ENCODE results near the gene ATAD3B.

DNA sequence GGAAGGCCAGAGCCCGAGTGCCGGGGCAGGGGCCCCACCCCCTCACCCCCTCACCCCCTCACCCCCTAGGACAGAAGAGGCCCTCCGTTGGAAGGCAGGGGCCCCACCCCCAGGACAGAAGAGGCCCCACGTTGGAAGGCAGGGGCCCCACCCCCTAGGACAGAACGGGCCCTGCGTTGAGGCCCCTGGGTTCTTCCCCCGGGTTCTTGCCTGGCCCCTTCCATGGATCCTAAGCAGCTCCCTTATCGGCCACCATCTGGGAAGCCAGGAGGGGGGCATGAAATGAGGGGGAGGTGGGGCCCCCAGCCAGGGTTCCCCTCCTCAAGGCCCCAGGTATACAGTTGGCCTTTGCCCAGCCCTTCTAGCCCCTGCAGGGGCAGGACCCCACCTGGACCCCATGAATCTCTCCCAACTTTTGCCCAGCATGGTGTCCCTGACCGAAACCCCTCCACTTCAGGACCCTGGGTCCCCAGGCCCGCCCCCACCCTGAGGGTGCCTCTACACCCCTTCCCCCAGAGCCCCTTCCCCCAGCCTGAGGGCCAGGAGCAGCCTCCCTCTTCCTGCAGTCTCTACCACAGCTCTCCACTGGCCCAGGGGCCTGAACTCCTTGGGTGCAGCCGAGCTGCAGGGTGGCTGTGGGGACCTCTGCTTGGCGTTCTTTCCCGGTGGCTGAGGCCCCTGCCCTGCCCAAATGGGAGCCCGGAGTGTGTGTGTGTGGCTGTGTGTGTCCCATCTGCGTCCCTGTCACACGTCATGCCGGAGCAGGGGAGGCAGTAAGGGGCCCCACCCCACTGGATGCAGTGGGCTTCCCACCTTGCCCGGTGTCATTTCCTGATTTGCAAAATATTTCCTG, 40.3 kb upstream of the ATAD3B start:
- TF ChIP-seq SP1 (IDR thresholded peaks at IDR 0.05) (no peak), ELF4 (IDR thresholded peaks at IDR 0.05) (no peak), FOXM1 (IDR thresholded peaks at IDR 0.05; ENCODE audit: borderline replicate concordance) (no peak), ZNF384 (IDR thresholded peaks at IDR 0.05) (no peak), TARDBP (IDR thresholded peaks at IDR 0.05) (no peak), FOXA1 (IDR thresholded peaks at IDR 0.05) (no peak), ARNT (IDR thresholded peaks at IDR 0.05) (no peak), HDGF (IDR thresholded peaks at IDR 0.05; ENCODE audit: borderline replicate concordance) (no peak), FOXK2 (IDR thresholded peaks at IDR 0.05) (no peak), SUZ12 (IDR thresholded peaks at IDR 0.05) (no peak), L3MBTL2 (conservative IDR thresholded peaks at IDR 0.05) (no peak), CTBP1 (IDR thresholded peaks at IDR 0.05; ENCODE audit: borderline replicate concordance) (no peak), BHLHE40 (IDR thresholded peaks at IDR 0.05; ENCODE audit: borderline replicate concordance) (no peak)
